GM19238 (cell line): ENCODE data around the gene GHITM.
"Not testable (repeated sequence)": the region's sequence is repeated elsewhere in the genome, so short reads cannot be mapped to it uniquely, and the experiment has no call there.

ENCODE experiments used
- DNase-seq: peaks from one replicate; pipeline ENCODE4 v3.0.0; 2011; ENCODE audit warnings: low spot score; ENCODE audit not compliant: insufficient read length

Gene GHITM

GRCh38 chr10:84175436-84175835 is 36.1 kb downstream of the GHITM start:
- DNase-seq = no peak

- DNase-seq = no peak
Observed at GRCh38 chr10:84176351-84176750, 37.0 kb downstream of the GHITM start.

- DNase-seq = no peak
Observed at GRCh38 chr10:84176836-84177474, 37.6 kb downstream of the GHITM start.

DNA sequence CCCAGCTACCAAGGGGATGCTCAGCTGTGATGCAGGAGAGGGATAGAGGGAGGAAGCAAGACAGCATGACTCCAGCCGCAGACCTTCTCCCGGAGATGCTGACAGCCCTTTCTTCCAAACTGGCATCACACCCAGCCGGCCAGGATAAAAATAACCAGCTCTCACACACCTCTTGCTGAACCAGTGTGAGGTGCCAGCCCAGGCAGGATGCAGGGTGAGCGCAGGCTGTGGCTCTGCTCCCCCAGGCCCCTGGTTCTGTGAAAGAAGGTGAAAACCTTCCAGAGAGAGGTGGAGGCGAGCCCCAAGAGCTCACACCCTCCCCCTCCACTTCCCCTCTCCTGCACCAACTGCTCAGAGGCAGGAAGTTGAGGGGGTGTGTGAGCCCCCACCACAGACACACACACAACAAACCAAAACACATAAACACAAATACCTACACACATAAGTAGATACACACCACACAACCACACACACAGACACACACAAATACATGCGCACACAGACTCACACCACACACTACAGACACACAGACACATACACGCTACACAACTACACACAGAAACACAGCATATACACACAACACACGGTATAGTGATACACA is 38.3 kb downstream of the GHITM start:
- no peak for DNase-seq

- DNase-seq = no peak
Observed at GRCh38 chr10:84178160-84178609, 38.9 kb downstream of the GHITM start.

- DNase-seq = no peak
Observed at GRCh38 chr10:84179059-84179710, 39.9 kb downstream of the GHITM start.

GRCh38 chr10:84180386-84180785 is 41.1 kb downstream of the GHITM start:
- not testable (repeated sequence) for DNase-seq

DNA sequence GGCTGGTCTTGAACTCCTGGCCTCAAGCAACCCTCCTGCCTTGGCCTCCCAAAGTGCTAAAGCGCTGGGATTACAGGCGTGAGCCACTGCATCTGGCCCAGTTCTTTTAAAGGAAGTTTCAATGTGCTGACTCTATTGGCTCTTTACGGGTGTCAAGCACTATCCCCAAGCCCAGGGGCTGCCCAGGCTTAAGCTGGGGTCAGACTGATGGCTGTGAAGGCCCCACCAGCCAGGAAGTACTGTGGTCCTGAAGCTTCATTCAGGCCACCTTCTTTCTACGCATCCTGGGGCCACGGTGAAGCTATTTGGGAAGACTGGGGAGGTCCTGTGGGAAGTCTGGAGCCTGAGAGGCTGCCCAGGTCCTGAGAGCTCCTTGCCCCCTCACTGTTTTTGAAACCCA is 42.3 kb downstream of the GHITM start:
- DNase-seq = no peak

- no peak for DNase-seq
Observed at GRCh38 chr10:84184517-84184916, 45.2 kb downstream of the GHITM start.

DNA sequence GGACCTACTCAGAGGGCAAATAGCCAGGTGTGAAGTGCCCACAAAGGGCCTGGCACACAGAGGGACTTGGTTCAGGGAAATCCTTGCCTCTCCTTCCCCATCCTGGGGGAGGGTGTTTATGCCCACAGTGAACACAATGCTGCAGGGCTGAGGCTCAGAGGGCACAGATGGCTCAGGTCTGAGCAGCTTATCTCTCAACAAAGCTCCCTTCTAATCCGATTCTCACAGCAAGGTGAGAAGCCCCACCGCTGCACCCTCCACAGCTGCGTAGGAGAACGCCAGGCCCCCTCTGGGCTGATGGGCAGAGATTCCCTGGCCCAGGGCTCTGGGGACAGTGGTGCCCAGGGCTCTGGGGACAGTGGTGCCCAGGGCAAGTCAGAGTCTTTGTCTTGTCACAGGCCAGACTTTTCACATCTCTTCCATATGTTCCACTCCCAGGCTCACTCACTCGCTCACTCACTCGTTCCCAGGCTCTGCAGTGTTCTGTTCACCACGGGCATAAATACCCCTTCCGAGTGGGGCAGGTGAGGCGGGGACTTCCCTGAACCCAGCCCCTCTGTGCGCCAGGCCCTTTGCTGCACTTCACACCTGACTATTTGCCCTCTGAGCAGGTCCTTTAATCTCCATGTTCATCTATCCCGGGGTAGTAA is 46.3 kb downstream of the GHITM start:
- no peak for DNase-seq

DNA sequence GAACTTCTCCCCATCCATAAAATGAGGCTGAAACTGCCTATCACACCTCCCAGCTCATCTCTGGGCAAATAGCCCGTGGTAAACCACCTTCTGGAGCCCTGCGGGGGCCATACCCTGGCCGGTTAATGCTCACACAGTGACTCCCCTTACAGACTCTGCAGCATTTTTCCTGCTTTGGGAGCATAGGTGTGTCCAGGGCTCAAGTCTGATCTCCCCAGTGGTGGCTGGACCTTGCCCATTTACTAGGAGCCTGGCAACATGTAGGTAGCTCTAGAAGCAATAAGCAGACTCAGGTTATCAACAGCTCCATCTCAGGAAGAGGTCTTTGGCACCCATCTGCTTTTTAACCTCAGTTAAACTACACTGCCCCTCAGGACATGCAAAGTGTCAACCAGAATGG is 49.5 kb downstream of the GHITM start:
- no peak for DNase-seq

DNA sequence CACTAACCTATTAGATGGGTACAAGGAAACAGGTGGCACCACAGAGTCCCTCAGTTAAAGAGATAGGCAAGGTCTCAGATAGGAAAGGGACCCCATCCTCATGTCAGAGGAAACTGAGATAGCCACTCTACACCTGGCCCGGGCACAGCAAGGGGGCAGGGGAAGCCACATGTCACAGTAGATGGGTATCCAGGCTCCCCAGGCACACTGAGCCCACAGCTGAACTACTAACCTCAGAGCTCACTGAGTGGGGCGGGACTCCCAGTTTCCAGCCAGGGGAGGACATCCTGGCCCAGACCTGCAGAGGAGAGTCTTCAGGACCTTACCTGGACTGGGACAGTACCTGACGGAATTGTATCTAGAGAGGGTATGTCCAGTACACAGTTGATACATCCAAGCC is 51.3 kb downstream of the GHITM start:
- DNase-seq = no peak

GRCh38 chr10:84191106-84191505 is 51.8 kb downstream of the GHITM start:
- DNase-seq = no peak

GRCh38 chr10:84193327-84193726 is 54.0 kb downstream of the GHITM start:
- DNase-seq = no peak

- DNase-seq = no peak
Observed at GRCh38 chr10:84193846-84194423, 54.6 kb downstream of the GHITM start.

GRCh38 chr10:84194424-84195043 is 55.2 kb downstream of the GHITM start, which contains the start of gene CDHR1:
CDHR1 (plus strand) TSS chr10:84194537; CDS start chr10:84194761, 224 bp downstream.
- DNase-seq = no peak

- no peak for DNase-seq
Observed at GRCh38 chr10:84195044-84195830, 55.9 kb downstream of the GHITM start.

DNA sequence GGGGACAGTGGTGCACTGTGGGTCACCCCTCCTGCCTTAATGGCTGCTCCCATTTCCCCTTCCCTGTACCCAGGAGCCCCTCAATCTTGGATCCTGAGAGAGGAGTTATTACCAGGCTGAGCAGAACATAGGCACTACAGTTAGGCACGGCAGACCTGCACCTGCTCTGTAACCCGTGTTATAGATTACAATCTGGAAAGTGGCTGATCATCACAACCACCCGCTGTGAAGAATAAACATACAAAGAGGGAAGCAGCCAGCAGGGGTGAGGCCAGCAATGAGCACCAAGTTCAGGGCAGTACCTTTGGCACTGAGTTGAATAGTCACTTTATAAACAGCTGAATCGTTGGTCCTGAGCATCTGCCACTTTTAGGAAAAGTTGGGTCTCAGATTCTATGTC is 56.8 kb downstream of the GHITM start:
- no peak for DNase-seq

DNA sequence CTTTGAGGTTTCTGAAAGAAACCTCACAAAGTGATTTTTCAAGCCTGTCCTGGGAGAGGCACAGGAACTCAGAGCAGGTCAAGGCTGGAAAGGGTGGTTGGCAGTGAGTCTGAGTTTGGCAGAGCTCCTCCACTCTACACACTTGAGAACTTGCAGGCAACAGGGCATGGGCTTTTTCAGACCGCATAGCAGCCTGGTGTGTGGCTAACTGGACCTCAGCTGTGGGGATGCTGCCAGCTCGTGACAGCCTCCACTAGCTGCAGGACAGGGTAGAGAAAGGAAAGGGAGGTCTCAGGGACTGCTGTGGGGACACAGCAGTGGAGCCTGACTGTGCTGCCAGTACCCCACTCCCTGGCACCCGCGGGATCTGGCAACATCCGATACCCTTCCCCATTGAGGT is 57.6 kb downstream of the GHITM start:
- no peak for DNase-seq

- no peak for DNase-seq
Observed at GRCh38 chr10:84197643-84198042, 58.3 kb downstream of the GHITM start.
